Natural killer cell (primary cell): ENCODE results near the gene PLCXD3. TPM values are rescaled to one million over a fixed set of nuclear protein-coding genes. Genes with fewer than 3 reads are reported as not detected.

Experiments used
- ATAC-seq, 3 donors: fragments of 150-1000 bp in 2 of 3; fragments of 200-7000 bp in 1 of 3; cut with Tn5 transposase; 1 replicate in 1 of 3; 2 replicates in 2 of 3; pipeline ENCODE4 v1.10.0; 2021; ENCODE audit warnings: mild to moderate bottlenecking in 2 of 3, moderate library complexity in 2 of 3
- DNase-seq, 2 donors: peaks; one replicate each; pipeline versions ENCODE4 v3.0.0 to v3.0.0-alpha.2; 2013 to 2021; ENCODE audit warnings: mixed read lengths in 1 of 2
- H3K27ac ChIP-seq: one replicate; pipeline ENCODE4 v1.5.1; 2013; ENCODE audit warnings: mild to moderate bottlenecking, low read length
- H3K27me3 ChIP-seq: one replicate; pipeline ENCODE4 v1.6.1; 2013; ENCODE audit warnings: low read length; ENCODE audit not compliant: control insufficient read depth, insufficient read depth
- H3K36me3 ChIP-seq: one replicate; pipeline ENCODE4 v1.6.1; 2013; ENCODE audit warnings: low read length; ENCODE audit not compliant: control insufficient read depth, insufficient read depth
- H3K4me1 ChIP-seq: one replicate; pipeline ENCODE4 v1.6.1; 2013; ENCODE audit warnings: low read length; ENCODE audit not compliant: control insufficient read depth, insufficient read depth
- H3K4me3 ChIP-seq: one replicate; pipeline ENCODE4 v1.5.1; 2013; ENCODE audit warnings: low read length
- H3K9me3 ChIP-seq: one replicate; pipeline ENCODE4 v1.6.1; 2013; ENCODE audit warnings: low read length; ENCODE audit not compliant: control insufficient read depth, insufficient read depth
- H3K27ac Mint-ChIP-seq, 2 donors: one replicate each; pipeline ENCODE4 v1.8.0; 2022; ENCODE audit warnings: mild to moderate bottlenecking in 2 of 2, mixed read lengths in 2 of 2, moderate library complexity in 1 of 2
- H3K27me3 Mint-ChIP-seq, 2 donors: one replicate each; pipeline ENCODE4 v1.8.0; 2022; ENCODE audit warnings: low read depth in 2 of 2, mixed read lengths in 2 of 2
- H3K36me3 Mint-ChIP-seq: one replicate; pipeline ENCODE4 v1.8.0; 2022; ENCODE audit warnings: mixed read lengths
- H3K4me1 Mint-ChIP-seq, 2 donors: one replicate each; pipeline ENCODE4 v1.8.0; 2022; ENCODE audit warnings: mixed read lengths in 2 of 2
- H3K4me3 Mint-ChIP-seq: one replicate; pipeline ENCODE4 v1.8.0; 2022; ENCODE audit warnings: mild to moderate bottlenecking, moderate library complexity, mixed read lengths
- H3K9me3 Mint-ChIP-seq, 2 donors: one replicate each; pipeline ENCODE4 v1.8.0; 2022; ENCODE audit warnings: mixed read lengths in 2 of 2
- WGBS: methylation state at CpG from one replicate; pipeline ENCODE4 v1.1.7; 2013; ENCODE audit warnings: missing lambda C conversion rate; ENCODE audit not compliant: insufficient coverage; 5-methylcytosine and 5-hydroxymethylcytosine counted together
- intact Hi-C: fragments of 100-400 bp; cut with micrococcal nuclease; formaldehyde crosslinking; loops from one replicate; pipeline ENCODE4 v1.14.2; 2022
- total RNA-seq, 4 donors: library from RNA; stranded (reverse); fragments of 120-200 nt in 1 of 4; gene quantifications; one replicate each; pipeline versions ENCODE4 v1.2.3 to v1.2.4, GENCODE V29; 2013 to 2022
- TF ChIP-seq, protein P1 (sequence below): fragments of 200-600 bp; IDR thresholded peaks from one replicate; pipeline ENCODE4 v1.8.0; 2022; ENCODE audit warnings: antibody characterized with exemption

Gene PLCXD3
- total RNA-seq, 3 donors from 2014 or later (not counting 1 experiment from before 2014, with no cell fraction given) = not detected

DNA sequence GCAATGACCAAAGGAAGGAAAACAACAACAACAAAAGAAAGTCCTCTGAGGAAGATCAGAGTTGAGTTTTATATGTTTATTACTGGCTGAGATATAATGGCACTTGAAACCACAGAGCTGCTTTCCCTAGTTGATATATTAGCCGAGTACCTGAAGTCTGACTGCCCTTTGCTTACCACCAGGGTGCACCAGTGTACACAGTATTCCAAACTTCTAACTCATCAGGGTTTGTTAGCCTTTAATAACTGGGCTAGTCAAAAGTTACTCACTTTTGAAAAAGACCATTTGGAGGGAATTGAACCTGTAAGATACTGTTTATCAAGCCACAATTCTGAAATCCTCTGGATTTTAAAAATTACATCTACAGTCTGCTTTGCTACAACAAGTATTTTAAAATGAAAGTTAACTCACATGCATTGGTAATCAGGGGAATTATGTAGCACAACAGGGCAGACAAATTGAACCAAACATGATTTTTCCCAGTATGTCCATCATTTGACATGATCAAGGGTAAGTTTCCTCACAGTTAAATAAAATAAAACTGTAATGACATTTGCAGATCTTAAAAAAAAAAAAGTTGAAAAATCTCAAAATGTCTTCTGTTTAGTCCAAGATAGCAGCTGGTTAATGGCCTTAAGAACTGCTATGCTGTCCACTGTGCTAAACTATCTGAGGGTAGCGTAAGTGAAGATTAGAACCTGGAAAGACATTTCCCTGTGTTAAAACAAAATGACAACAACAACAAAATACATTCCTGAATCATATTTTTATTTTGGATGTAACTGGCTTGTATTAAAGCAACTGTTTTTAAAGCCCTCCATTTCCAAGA, 239.8 kb downstream of the PLCXD3 start:
- Mint-ChIP-seq H3K4me3 (no peak overlapping the region), H3K36me3 (no peaks in the 10 kb centered on the region), H3K4me1 (no peaks in the 10 kb centered on the region), H3K9me3 (peaks cover 0 to 2% of the 10 kb centered on the region in 2 donors), H3K27me3 (no peaks in the 10 kb centered on the region), H3K27ac (no peak overlapping the region)
- 10% methylated on average over 1 of the region's 2 CpGs for WGBS
- ATAC-seq (no peak), DNase-seq (peak in 1 of 2 donors; percentile 12)
- no peaks in the 10 kb centered on the region for H3K4me1 ChIP-seq
- H3K4me3 ChIP-seq = no peak overlapping the region
- H3K27me3 ChIP-seq = no peaks in the 10 kb centered on the region
- intact Hi-C loops = no loop called here
- H3K9me3 ChIP-seq = no peaks in the 10 kb centered on the region
- H3K36me3 ChIP-seq = no peaks in the 10 kb centered on the region
- TF ChIP-seq, protein P1, sequence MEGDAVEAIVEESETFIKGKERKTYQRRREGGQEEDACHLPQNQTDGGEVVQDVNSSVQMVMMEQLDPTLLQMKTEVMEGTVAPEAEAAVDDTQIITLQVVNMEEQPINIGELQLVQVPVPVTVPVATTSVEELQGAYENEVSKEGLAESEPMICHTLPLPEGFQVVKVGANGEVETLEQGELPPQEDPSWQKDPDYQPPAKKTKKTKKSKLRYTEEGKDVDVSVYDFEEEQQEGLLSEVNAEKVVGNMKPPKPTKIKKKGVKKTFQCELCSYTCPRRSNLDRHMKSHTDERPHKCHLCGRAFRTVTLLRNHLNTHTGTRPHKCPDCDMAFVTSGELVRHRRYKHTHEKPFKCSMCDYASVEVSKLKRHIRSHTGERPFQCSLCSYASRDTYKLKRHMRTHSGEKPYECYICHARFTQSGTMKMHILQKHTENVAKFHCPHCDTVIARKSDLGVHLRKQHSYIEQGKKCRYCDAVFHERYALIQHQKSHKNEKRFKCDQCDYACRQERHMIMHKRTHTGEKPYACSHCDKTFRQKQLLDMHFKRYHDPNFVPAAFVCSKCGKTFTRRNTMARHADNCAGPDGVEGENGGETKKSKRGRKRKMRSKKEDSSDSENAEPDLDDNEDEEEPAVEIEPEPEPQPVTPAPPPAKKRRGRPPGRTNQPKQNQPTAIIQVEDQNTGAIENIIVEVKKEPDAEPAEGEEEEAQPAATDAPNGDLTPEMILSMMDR = no peak
- no peak overlapping the region for H3K27ac ChIP-seq

- Mint-ChIP-seq H3K4me1 (no peaks in the 10 kb centered on the region), H3K9me3 (peaks cover 2% of the 10 kb centered on the region in 2 donors), H3K4me3 (no peak overlapping the region), H3K27me3 (no peaks in the 10 kb centered on the region), H3K27ac (no peak overlapping the region), H3K36me3 (no peaks in the 10 kb centered on the region)
- no peak for ATAC-seq
- H3K27me3 ChIP-seq = no peaks in the 10 kb centered on the region
- DNase-seq = no peak
- H3K4me3 ChIP-seq = no peak overlapping the region
- H3K9me3 ChIP-seq = no peaks in the 10 kb centered on the region
- no peaks in the 10 kb centered on the region for H3K36me3 ChIP-seq
- H3K4me1 ChIP-seq = no peaks in the 10 kb centered on the region
- intact Hi-C loops = no loop called here
- WGBS = 89% methylated on average over 1 of the region's 1 CpG
- TF ChIP-seq, protein P1 = no peak
- H3K27ac ChIP-seq = no peak overlapping the region
Measured at GRCh38 chr5:41268894-41269293, 241.5 kb downstream of the PLCXD3 start.

- no peaks in the 10 kb centered on the region for H3K4me1 Mint-ChIP-seq
- H3K9me3 ChIP-seq = no peaks in the 10 kb centered on the region
- peaks cover 2 to 4% of the 10 kb centered on the region in 2 donors for H3K9me3 Mint-ChIP-seq
- TF ChIP-seq, protein P1 = no peak
- 96% methylated on average over 1 of the region's 2 CpGs for WGBS
- H3K27ac Mint-ChIP-seq = no peak overlapping the region
- DNase-seq (no peak), ATAC-seq (no peak)
- no peaks in the 10 kb centered on the region for H3K27me3 ChIP-seq
- H3K4me3 Mint-ChIP-seq = no peak overlapping the region
- H3K36me3 Mint-ChIP-seq = no peaks in the 10 kb centered on the region
- no peak overlapping the region for H3K27ac ChIP-seq
- no peaks in the 10 kb centered on the region for H3K36me3 ChIP-seq
- no peaks in the 10 kb centered on the region for H3K4me1 ChIP-seq
- no peak overlapping the region for H3K4me3 ChIP-seq
- intact Hi-C loops = no loop called here
- no peaks in the 10 kb centered on the region for H3K27me3 Mint-ChIP-seq
Measured at GRCh38 chr5:41266377-41266776, 244.0 kb downstream of the PLCXD3 start.

DNA sequence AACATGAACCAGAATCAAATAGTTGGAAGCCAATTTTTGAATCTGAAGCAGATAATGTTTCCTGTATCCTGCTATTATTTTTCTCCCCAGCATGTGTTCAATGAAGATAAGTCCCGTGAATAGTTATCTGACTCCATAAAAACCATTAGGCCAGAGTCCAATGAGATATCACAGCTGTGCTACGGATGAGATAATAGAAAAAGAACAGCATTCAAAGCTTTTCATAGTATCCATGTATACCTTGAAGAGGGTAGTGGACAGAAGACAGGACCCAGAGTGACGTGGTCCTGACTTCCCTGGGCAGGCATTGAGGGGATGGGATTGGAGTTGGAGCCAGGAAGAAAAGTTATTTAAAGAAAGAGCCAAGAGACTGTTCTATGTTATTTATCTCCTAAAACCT, 246.4 kb downstream of the PLCXD3 start:
- H3K36me3 Mint-ChIP-seq = no peaks in the 10 kb centered on the region
- no peak overlapping the region for H3K4me3 ChIP-seq
- H3K4me1 Mint-ChIP-seq = no peaks in the 10 kb centered on the region
- no peak for DNase-seq
- H3K27ac Mint-ChIP-seq = no peak overlapping the region
- H3K4me3 Mint-ChIP-seq = no peak overlapping the region
- no peaks in the 10 kb centered on the region for H3K27me3 ChIP-seq
- no peaks in the 10 kb centered on the region for H3K27me3 Mint-ChIP-seq
- no peaks in the 10 kb centered on the region for H3K36me3 ChIP-seq
- TF ChIP-seq, protein P1 = no peak
- 76% methylated on average over 3 of the region's 3 CpGs for WGBS
- H3K27ac ChIP-seq = no peak overlapping the region
- peaks cover 2 to 5% of the 10 kb centered on the region in 2 donors for H3K9me3 Mint-ChIP-seq
- H3K4me1 ChIP-seq = no peaks in the 10 kb centered on the region
- ATAC-seq = no peak
- intact Hi-C loops = no loop called here
- no peaks in the 10 kb centered on the region for H3K9me3 ChIP-seq
